Activated CD4-positive, alpha-beta T cell treated with anti-CD3 and anti-CD28 coated beads, Interleukin-2, amount 10 ng/mL, durations not matched to agents 7 days and 5 days (primary cell): Measurements from ENCODE around the gene FOXP2. TPM values are rescaled to one million over a fixed set of nuclear protein-coding genes. Genes with fewer than 3 reads are reported as not detected.

Experiments
- CTCF ChIA-PET: fragments of 350-600 bp; sonication (Branson Sonifier 250); formaldehyde crosslinking; loops from one replicate; lab custom pipeline; 2021; ENCODE audit warnings: antibody characterized with exemption; lab: Charles Lee
- POLR2A ChIA-PET: fragments of 350-600 bp; sonication (Branson Sonifier 250); formaldehyde crosslinking; loops from one replicate; lab custom pipeline; 2021; ENCODE audit warnings: antibody characterized with exemption; lab: Charles Lee
- DNase-seq: peaks from one replicate; pipeline ENCODE4 v3.0.0-alpha.2; 2020
- H3K27ac Mint-ChIP-seq: one replicate; pipeline ENCODE4 v1.8.0; 2021; ENCODE audit warnings: mild to moderate bottlenecking, moderate library complexity, mixed read lengths
- H3K27me3 Mint-ChIP-seq: one replicate; pipeline ENCODE4 v1.8.0; 2021; ENCODE audit warnings: mixed read lengths
- H3K36me3 Mint-ChIP-seq: one replicate; pipeline ENCODE4 v1.8.0; 2021; ENCODE audit warnings: low read depth, mixed read lengths
- H3K4me1 Mint-ChIP-seq: one replicate; pipeline ENCODE4 v1.8.0; 2021; ENCODE audit warnings: mixed read lengths
- H3K4me3 Mint-ChIP-seq: one replicate; pipeline ENCODE4 v1.8.0; 2021; ENCODE audit warnings: mild to moderate bottlenecking, moderate library complexity, mixed read lengths
- H3K9me3 Mint-ChIP-seq: one replicate; pipeline ENCODE4 v1.8.0; 2021; ENCODE audit warnings: mixed read lengths
- microRNA-seq: library from miRNA; unstranded; fragments of <30 nt; microRNA quantifications from one replicate; pipeline ENCODE4 v1.2.0, GENCODE V29; 2021; ENCODE audit warnings: borderline microRNAs expressed, borderline replicate concordance
- total RNA-seq, 2 experiments: library from RNA; stranded (reverse); gene quantifications; one replicate each; pipeline ENCODE4 v1.2.3, GENCODE V29; 2021

FOXP2 gene
- total RNA-seq, 2 experiments from 2014 or later, result not detected

DNA sequence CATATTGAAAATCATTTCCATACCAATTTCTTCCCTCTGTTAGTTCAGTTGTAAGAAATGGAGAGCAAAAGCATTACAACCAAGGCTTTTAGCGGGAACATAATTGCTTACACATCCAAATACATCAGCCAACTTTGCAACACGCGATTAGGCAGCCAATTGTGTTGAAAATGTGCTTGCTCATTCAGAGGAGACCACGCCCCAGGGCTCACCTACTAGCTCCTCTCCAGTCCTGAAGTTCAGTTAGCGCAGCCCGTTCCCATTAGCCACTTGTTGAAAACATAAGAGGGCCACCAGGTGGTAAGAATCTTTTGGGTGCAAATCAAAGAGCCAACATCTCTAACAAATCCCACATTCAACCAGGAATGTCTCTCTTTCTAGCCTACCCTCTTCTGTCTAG is 294.0 kb downstream of the FOXP2 start:
- POLR2A ChIA-PET, result no interaction called here

DNA sequence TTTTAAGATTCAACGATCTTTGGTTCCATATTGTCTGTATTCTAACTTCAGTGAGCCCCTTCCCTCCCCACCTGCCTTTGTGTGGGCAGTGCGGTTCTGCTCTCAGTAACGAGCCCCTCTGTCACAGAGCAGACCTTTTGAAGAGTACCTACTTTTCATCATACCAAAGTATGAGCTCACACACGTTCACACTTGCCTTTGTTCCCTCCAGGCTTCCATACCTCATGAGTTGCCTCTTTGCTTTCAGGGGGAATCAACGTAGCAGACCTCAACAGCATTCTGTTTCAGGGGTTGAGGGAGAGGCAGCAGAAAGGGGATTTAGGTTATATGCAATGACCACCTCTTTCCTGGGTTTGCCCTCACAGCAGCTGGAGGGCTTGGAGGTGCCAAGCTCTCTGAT is 295.9 kb downstream of the FOXP2 start:
- Mint-ChIP-seq H3K4me3 (no peak overlapping the region), H3K36me3 (no peaks in the 10 kb centered on the region), H3K27ac (no peak overlapping the region), H3K27me3 (no peaks in the 10 kb centered on the region), H3K4me1 (no peaks in the 10 kb centered on the region), H3K9me3 (no peaks in the 10 kb centered on the region)
- no peak for DNase-seq
- POLR2A ChIA-PET, result no interaction called here
- CTCF ChIA-PET, result interaction anchor here (0.7 kb wide), 1 partner anchor 13 kb away, joined by 4 read pairs; no protein-coding TSS in a partner anchor

More for the DNA sequence above, 294.0 kb downstream of the FOXP2 start:
- Mint-ChIP-seq H3K36me3 (no peaks in the 10 kb centered on the region), H3K27me3 (no peaks in the 10 kb centered on the region), H3K4me3 (no peak overlapping the region), H3K4me1 (no peaks in the 10 kb centered on the region), H3K9me3 (no peaks in the 10 kb centered on the region), H3K27ac (no peak overlapping the region)
- CTCF ChIA-PET, result no interaction called here
- DNase-seq, result no peak

DNA sequence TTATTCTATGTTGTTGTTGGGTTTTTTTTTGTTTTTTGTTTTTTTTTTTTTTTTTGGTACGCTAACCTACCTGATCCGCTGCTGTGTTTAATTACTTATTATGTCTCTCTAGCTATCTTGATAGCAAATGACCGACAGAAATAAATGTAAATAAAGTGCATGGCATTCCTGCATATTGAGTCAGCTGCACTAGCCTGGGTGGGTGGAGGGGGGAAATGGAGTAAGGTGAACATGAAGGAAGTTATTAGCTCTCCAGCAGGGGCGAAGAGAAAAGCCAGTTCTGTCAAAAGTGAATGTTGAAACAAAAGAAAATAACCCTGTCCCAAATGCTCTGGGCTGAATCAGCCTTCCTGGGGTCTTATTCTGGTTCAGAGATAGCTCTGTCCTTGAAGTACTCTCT is 296.6 kb downstream of the FOXP2 start:
- Mint-ChIP-seq H3K9me3 (no peaks in the 10 kb centered on the region), H3K4me1 (no peaks in the 10 kb centered on the region), H3K27me3 (no peaks in the 10 kb centered on the region), H3K36me3 (no peaks in the 10 kb centered on the region), H3K4me3 (no peak overlapping the region), H3K27ac (no peak overlapping the region)
- POLR2A ChIA-PET, result no interaction called here
- CTCF ChIA-PET, result interaction anchor here (0.6 to 0.7 kb wide), 2 partner anchors 12 to 767 kb away, joined by 3 to 4 read pairs; no protein-coding TSS in a partner anchor
- DNase-seq, result no peak

DNA sequence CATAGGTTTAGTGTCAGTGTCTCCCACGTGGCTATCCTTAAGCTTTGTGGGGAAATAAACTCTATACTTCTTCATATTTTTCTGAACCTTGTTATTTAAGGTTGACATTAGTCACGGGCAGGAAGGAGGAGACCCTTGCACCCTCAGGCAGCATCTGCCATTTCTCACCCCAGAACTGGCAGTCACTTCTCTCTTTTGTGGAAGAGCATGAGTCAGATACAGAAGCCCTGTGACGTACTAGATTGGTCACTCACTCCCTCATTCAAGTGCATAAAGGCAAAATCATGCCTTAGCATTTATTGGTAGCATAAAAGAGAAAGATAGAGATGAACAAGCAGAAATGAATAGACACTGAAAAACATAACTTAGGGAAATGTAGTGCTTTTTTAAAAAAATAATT is 301.3 kb downstream of the FOXP2 start:
- no peak overlapping the region for H3K27ac Mint-ChIP-seq
- no peaks in the 10 kb centered on the region for H3K36me3 Mint-ChIP-seq
- no peaks in the 10 kb centered on the region for H3K27me3 Mint-ChIP-seq
- H3K4me3 Mint-ChIP-seq, result no peak overlapping the region
- POLR2A ChIA-PET, result no interaction called here
- H3K9me3 Mint-ChIP-seq, result no peaks in the 10 kb centered on the region
- no peak for DNase-seq
- CTCF ChIA-PET, result no interaction called here
- H3K4me1 Mint-ChIP-seq, result no peaks in the 10 kb centered on the region

DNA sequence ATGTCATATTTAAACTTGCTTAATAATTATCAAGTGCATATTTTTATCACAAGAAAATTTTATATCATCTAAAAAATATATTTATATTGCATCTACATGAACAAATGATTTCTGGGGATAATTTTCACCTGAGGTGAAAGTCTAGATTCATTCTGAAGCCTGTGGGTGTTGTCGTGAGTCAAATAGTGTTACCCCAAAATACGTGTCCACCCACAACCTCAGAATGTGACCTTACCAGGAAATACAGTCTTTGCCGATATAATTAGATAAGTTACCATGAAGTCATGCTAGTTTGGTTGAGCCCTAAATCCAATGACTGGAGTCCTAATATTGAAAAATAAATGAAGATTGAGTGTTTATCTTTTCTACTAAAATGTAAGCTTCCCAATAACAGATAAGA is 304.2 kb downstream of the FOXP2 start:
- no peak for DNase-seq
- H3K27me3 Mint-ChIP-seq, result no peaks in the 10 kb centered on the region
- POLR2A ChIA-PET, result no interaction called here
- H3K36me3 Mint-ChIP-seq, result no peaks in the 10 kb centered on the region
- H3K9me3 Mint-ChIP-seq, result no peaks in the 10 kb centered on the region
- H3K27ac Mint-ChIP-seq, result no peak overlapping the region
- CTCF ChIA-PET, result no interaction called here
- H3K4me3 Mint-ChIP-seq, result no peak overlapping the region
- H3K4me1 Mint-ChIP-seq, result no peaks in the 10 kb centered on the region

DNA sequence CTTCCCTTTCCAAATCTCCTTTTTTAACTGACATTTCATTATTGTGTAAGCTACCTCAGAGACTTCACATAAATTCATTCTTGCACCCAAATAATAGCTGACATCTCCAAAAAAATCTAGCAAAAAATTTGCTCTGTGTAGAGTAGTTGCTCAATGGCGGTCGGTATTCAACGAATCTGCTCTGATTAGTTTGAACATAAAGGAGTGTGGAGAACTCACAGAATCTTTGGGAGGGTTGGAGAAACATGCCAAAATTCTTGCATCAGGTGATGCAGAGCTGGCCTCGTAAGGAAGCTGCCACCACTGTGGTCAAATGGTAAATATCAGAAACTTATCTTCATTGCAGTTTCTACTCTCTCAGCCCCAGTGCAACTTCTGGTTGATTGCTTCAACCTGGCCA is 306.1 kb downstream of the FOXP2 start:
- Mint-ChIP-seq H3K27ac (no peak overlapping the region), H3K27me3 (no peaks in the 10 kb centered on the region), H3K9me3 (no peaks in the 10 kb centered on the region), H3K36me3 (no peaks in the 10 kb centered on the region), H3K4me1 (no peaks in the 10 kb centered on the region), H3K4me3 (no peak overlapping the region)
- POLR2A ChIA-PET, result no interaction called here
- CTCF ChIA-PET, result no interaction called here
- DNase-seq, result no peak

DNA sequence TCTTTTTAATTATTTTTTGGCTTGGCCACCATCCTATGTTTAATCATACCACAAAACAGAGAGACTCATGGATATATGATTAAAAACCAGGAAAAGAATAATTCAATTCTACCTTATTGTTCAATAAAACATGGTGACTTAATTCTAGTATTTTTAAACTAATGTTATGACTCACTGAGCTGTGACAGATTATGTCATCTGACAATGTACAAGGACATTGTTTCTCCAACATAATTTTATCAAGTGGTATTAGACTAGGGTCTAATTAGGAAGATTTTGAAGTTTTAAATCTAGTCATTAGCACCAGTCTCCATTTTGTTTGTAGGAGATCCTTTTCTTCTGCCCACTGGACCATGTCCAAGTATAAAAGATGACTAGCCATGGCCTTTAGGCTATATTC is 307.9 kb downstream of the FOXP2 start:
- H3K9me3 Mint-ChIP-seq, result no peaks in the 10 kb centered on the region
- ChIA-PET CTCF (no interaction called here), POLR2A (no interaction called here)
- H3K27me3 Mint-ChIP-seq, result no peaks in the 10 kb centered on the region
- H3K4me1 Mint-ChIP-seq, result no peaks in the 10 kb centered on the region
- no peaks in the 10 kb centered on the region for H3K36me3 Mint-ChIP-seq
- DNase-seq, result no peak
- no peak overlapping the region for H3K4me3 Mint-ChIP-seq
- H3K27ac Mint-ChIP-seq, result no peak overlapping the region

DNA sequence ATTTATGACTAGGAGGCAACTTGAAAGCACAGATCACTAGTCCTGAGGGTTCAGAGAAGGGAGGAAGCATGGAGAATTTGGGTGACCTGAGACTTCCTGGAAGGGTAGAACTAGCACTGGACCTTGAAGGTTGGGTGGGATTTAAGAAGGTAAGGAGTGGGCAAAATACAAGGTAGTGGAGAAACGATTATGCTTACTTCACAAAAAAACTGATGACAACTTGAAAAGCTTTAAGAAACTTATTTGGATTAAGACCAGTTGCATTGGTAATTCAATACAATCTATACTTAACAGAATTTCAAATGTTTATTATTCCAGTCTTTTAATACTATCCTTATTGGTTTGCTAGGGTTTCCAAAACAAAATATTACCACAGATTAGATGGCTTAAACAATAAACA is 308.7 kb downstream of the FOXP2 start:
- POLR2A ChIA-PET, result no interaction called here
- Mint-ChIP-seq H3K9me3 (no peaks in the 10 kb centered on the region), H3K4me3 (no peak overlapping the region), H3K27ac (no peak overlapping the region), H3K4me1 (no peaks in the 10 kb centered on the region), H3K36me3 (no peaks in the 10 kb centered on the region), H3K27me3 (no peaks in the 10 kb centered on the region)
- no peak for DNase-seq
- CTCF ChIA-PET, result interaction anchor here (1.2 kb wide), 1 partner anchor 13 kb away, joined by 4 read pairs; no protein-coding TSS in a partner anchor

DNA sequence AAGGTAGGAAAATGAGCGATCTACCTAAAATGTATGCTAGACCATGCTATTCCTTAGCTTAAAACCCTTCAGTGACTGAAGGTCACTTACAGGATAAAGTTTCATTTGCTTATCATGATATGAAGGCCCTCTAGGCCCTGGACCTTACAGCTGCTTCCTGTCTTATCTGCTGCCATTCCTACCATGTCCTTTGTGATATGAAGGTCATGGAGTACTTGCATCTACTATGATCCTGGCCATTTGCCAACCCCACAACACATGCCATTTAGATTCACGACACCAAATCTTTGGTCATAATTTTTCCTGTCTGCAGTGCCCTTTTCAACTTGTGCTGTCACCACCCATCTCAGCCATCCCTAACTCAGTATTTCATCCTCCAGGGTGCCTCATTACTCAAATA is 325.5 kb downstream of the FOXP2 start:
- Mint-ChIP-seq H3K4me3 (no peak overlapping the region), H3K36me3 (no peaks in the 10 kb centered on the region), H3K9me3 (no peaks in the 10 kb centered on the region), H3K27ac (no peak overlapping the region), H3K27me3 (no peaks in the 10 kb centered on the region), H3K4me1 (no peaks in the 10 kb centered on the region)
- no peak for DNase-seq
- POLR2A ChIA-PET, result no interaction called here
- CTCF ChIA-PET, result no interaction called here

DNA sequence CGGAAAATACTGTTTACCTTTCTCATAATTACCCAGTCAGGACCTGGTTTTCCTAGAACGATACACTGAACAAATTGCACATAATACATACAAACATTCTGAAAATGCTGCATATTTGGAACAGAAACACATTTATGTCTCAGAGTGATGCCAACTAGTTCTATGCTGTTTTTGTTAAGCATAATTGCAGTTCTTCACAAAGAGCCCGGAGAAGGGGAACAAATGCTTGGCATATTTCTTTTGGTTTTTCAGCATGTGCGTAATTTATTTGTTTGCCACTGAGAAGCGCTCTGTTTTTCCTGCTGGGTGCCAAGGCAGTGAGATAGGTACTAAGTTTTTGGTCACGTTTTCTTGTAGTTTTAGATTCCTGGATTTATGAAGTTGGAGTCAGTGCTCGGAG is 326.3 kb downstream of the FOXP2 start:
- CTCF ChIA-PET, result no interaction called here
- no peaks in the 10 kb centered on the region for H3K36me3 Mint-ChIP-seq
- H3K4me3 Mint-ChIP-seq, result no peak overlapping the region
- no peaks in the 10 kb centered on the region for H3K9me3 Mint-ChIP-seq
- H3K4me1 Mint-ChIP-seq, result no peaks in the 10 kb centered on the region
- H3K27ac Mint-ChIP-seq, result no peak overlapping the region
- no peak for DNase-seq
- H3K27me3 Mint-ChIP-seq, result no peaks in the 10 kb centered on the region
- POLR2A ChIA-PET, result no interaction called here

DNA sequence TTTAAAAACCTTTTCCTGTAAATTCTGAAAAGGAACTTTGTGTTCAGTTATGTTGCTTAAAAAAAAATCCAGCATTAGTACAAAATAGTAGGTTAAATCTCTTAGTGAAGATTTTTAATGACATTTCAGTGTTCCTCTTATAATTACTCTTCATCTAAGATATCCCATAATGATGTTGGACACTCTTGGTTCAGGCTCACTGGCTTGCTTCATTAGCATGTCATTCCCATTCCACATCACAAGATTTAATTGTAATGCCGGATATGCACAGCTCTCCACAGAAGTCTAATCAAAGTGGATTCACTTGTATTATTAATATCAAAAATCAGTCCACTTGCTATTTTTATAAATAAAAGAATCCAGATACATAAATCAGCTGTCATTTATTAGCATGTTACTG is 327.3 kb downstream of the FOXP2 start:
- POLR2A ChIA-PET, result no interaction called here
- Mint-ChIP-seq H3K4me3 (no peak overlapping the region), H3K27me3 (no peaks in the 10 kb centered on the region), H3K9me3 (no peaks in the 10 kb centered on the region), H3K4me1 (no peaks in the 10 kb centered on the region), H3K27ac (no peak overlapping the region), H3K36me3 (no peaks in the 10 kb centered on the region)
- no peak for DNase-seq
- CTCF ChIA-PET, result no interaction called here

Small RNA genes lying within 50 kb of the gene (microRNA-seq; reads per million reads assigned to microRNA genes)
- not detected for gene MIR3666
